Epithelial cell of proximal tubule (primary cell): ENCODE data around the gene PLEKHJ1. TPM values are rescaled to one million over a fixed set of nuclear protein-coding genes. Genes with fewer than 3 reads are reported as not detected.
"Not testable (repeated sequence)": the region's sequence is repeated elsewhere in the genome, so short reads cannot be mapped to it uniquely, and the experiment has no call there.

ENCODE experiments used
- DNase-seq: peaks from one replicate; pipeline ENCODE4 v3.0.0-alpha.2; 2011; ENCODE audit warnings: low read depth
- H3K4me3 ChIP-seq: 2 replicates; pipeline ENCODE4 v1.5.1; 2011; ENCODE audit warnings: low read depth, mild to moderate bottlenecking, low read length
- CTCF ChIP-seq: conservative IDR thresholded peaks from 2 replicates; pipeline ENCODE4 v1.5.1; 2012; ENCODE audit warnings: low read depth, mild to moderate bottlenecking, low read length
- total RNA-seq: library from RNA; depleted of rRNA; stranded (reverse); fragments of >200 nt; gene quantifications from 2 replicates; pipeline ENCODE4 v1.2.3, GENCODE V29; 2015

Gene PLEKHJ1
- total RNA-seq, result 167 and 208 TPM in 2 replicates

GRCh38 chr19:2236314-2237050 is at the start of gene PLEKHJ1, which contains the start of gene SF3A2:
TSS of gene PLEKHJ1 (minus strand) at chr19:2236329. CDS start at chr19:2236248, 81 bp downstream.
TSS of gene SF3A2 (plus strand) at chr19:2236824. CDS start at chr19:2243419, 6,595 bp downstream.
- H3K4me3 ChIP-seq, result peak within 1 kb of the TSS; percentile 94
- peak; percentile 62 for DNase-seq
- TF ChIP-seq CTCF, result peak; percentile 96

- DNase-seq, result no peak
- H3K4me3 ChIP-seq, result no peak overlapping the region
- no peak for TF ChIP-seq CTCF
These were observed 47.8 kb upstream of the PLEKHJ1 start for GRCh38 chr19:2283835-2284507.

GRCh38 chr19:2282862-2283237 is 46.7 kb upstream of the PLEKHJ1 start:
- H3K4me3 ChIP-seq, result no peak overlapping the region
- TF ChIP-seq CTCF, result no peak
- no peak for DNase-seq

GRCh38 chr19:2282062-2282861 is 46.1 kb upstream of the PLEKHJ1 start, which contains the start of gene PEAK3:
TSS of gene PEAK3 (minus strand) at chr19:2282175. CDS start at chr19:2280931, 1,244 bp downstream.
- H3K4me3 ChIP-seq, result peak within 1 kb of the TSS; percentile 19
- DNase-seq, result no peak
- TF ChIP-seq CTCF, result no peak

- DNase-seq, result not testable (repeated sequence)
- H3K4me3 ChIP-seq, result peak overlapping the region; percentile 19
These were observed 45.3 kb upstream of the PLEKHJ1 start for GRCh38 chr19:2281265-2282061.

- DNase-seq, result no peak
- TF ChIP-seq CTCF, result no peak
- no peak overlapping the region for H3K4me3 ChIP-seq
These were observed 44.6 kb upstream of the PLEKHJ1 start for GRCh38 chr19:2280633-2281264.
